Effector memory CD4-positive, alpha-beta T cell (primary cell): ENCODE results near the gene LCE5A.
"Not testable (repeated sequence)": the region's sequence is repeated elsewhere in the genome, so short reads cannot be mapped to it uniquely, and the experiment has no call there.

Experiments
- DNase-seq, 3 donors: peaks; one replicate each; pipeline ENCODE4 v3.0.0-alpha.2; 2020
- H3K27ac ChIP-seq: 2 replicates; pipeline ENCODE4 v1.7.0; 2013; ENCODE audit warnings: mild to moderate bottlenecking, low read length, moderate library complexity; ENCODE audit not compliant: insufficient read depth, poor library complexity, severe bottlenecking
- H3K27me3 ChIP-seq: replicated peaks from 2 replicates; pipeline ENCODE4 v1.7.0; 2013; ENCODE audit warnings: mild to moderate bottlenecking, low read length; ENCODE audit not compliant: insufficient read depth, control insufficient read depth, poor library complexity, severe bottlenecking
- H3K36me3 ChIP-seq: 2 replicates; pipeline ENCODE4 v1.7.0; 2013; ENCODE audit warnings: mild to moderate bottlenecking, low read length, moderate library complexity; ENCODE audit not compliant: control insufficient read depth, insufficient read depth
- H3K4me1 ChIP-seq: 2 replicates; pipeline ENCODE4 v1.7.0; 2013; ENCODE audit warnings: low read length, mild to moderate bottlenecking; ENCODE audit not compliant: control insufficient read depth, insufficient read depth, poor library complexity, severe bottlenecking
- H3K4me3 ChIP-seq: 2 replicates; pipeline ENCODE4 v1.7.0; 2013; ENCODE audit warnings: low read length, low read depth, mild to moderate bottlenecking; ENCODE audit not compliant: insufficient read depth, poor library complexity, severe bottlenecking
- H3K9me3 ChIP-seq: 2 replicates; pipeline ENCODE4 v1.7.0; 2013; ENCODE audit warnings: mild to moderate bottlenecking, low read length, moderate library complexity; ENCODE audit not compliant: control insufficient read depth

LCE5A gene

DNA sequence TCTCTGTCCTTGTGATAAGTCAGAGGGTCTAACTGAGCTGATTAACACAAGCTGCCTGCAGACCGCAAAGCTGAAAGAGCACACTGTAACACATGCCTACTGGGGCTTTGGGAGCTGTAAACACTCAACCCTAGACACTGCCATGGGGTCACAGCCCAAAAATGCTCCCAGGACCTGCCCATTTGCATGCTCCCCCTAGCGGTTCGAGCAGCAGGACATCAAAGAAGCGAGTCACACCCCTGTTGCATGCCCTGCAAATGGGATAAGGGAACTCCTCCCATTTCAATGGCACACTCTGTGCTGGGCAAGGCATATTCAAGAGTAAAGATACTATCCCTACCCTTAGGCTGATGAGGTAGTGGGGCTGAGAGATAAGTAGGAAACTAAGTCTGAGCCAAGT is 33.2 kb downstream of the LCE5A start:
- DNase-seq, result no peak
- no peak overlapping the region for H3K4me3 ChIP-seq
- peaks cover 3% of the 10 kb centered on the region for H3K27me3 ChIP-seq
- no peaks in the 10 kb centered on the region for H3K36me3 ChIP-seq
- no peaks in the 10 kb centered on the region for H3K4me1 ChIP-seq
- no peak overlapping the region for H3K27ac ChIP-seq
- H3K9me3 ChIP-seq, result no peaks in the 10 kb centered on the region

DNA sequence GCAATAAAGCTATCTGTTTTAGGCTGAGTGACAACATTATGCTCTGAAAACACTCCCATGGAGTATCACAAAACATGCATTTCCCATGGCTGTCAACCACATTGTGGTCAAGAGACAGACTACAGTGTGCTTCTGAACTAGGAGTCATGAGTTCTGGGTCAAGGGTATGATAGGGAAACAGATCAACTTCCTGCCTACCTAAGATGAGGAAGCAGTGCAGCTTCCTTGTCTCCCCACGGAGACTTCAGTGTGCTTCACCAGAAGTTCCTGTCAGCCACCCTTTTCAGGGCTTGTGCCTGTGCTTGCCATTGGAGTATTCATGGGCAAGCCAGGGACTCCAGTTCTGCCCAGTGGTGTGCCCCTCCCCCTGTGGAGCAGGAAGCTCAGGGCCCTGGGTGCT is 36.1 kb downstream of the LCE5A start:
- H3K36me3 ChIP-seq, result no peaks in the 10 kb centered on the region
- no peak overlapping the region for H3K27ac ChIP-seq
- no peaks in the 10 kb centered on the region for H3K9me3 ChIP-seq
- no peaks in the 10 kb centered on the region for H3K27me3 ChIP-seq
- DNase-seq, result no peak
- no peaks in the 10 kb centered on the region for H3K4me1 ChIP-seq
- no peak overlapping the region for H3K4me3 ChIP-seq

DNA sequence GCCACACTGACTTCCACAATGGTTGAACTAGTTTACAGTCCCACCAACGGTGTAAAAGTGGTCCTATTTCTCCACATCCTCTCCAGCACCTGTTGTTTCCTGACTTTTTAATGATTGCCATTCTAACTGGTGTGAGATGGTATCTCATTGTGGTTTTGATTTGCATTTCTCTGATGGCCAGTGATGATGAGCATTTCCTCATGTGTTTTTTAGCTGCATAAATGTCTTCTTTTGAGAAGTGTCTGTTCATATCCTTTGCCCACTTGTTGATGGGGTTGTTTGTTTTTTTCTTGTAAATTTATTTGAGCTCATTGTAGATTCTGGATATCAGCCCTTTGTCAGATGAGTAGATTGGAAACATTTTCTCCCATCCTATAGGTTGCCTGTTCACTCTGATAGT is 37.8 kb downstream of the LCE5A start:
- not testable (repeated sequence) for H3K27me3 ChIP-seq, H3K36me3 ChIP-seq, H3K9me3 ChIP-seq, H3K27ac ChIP-seq, H3K4me3 ChIP-seq, DNase-seq, H3K4me1 ChIP-seq
